AG08396 (cell line): ENCODE results near the gene PAEP.
"Not testable (repeated sequence)": the region's sequence is repeated elsewhere in the genome, so short reads cannot be mapped to it uniquely, and the experiment has no call there.

Experiments used
- DNase-seq: peaks from one replicate; pipeline ENCODE4 v3.0.0; 2012; ENCODE audit warnings: low spot score, mixed read lengths

Gene PAEP

GRCh38 chr9:135561391-135562234 is at the start of gene PAEP:
PAEP (plus strand) TSS chr9:135561756.
- DNase-seq: no peak

DNA sequence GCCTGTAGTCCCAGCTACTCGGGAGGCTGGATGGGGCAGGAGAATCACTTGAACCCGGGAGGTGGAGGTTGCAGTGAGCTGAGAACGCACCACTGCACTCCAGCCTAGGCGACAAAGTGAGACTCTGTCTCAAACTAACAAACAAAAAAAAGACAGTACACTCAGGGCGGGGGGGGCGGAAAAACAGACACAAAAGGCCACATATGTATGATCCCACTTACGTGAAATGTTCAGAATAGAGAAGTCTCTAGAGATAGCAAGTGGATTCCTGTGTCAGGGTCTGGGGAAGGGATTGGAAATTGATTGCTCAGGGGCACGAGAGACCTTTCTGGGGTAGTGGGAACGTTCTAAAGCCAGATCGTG is 49.3 kb upstream of the PAEP start:
- DNase-seq: no peak

DNA sequence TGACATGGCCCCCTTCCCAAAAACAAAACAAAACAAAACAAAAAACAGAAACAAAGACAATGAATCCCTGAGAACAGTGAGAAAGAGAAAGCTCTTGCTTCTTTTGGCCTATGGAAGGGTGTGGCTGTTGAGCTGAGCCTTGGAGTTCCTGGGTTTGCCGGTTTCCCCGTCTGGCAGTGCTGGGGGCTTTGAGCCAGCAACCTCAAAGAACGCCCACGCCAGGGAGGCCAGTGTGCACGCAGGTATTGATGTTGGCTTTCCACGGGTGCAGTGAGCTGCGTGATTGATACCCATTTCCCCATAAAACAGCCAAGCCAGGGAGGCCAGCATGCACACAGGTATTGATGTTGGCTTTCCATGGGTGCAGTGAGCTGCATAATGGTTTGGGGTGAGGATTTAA is 48.7 kb upstream of the PAEP start:
- DNase-seq: no peak

DNA sequence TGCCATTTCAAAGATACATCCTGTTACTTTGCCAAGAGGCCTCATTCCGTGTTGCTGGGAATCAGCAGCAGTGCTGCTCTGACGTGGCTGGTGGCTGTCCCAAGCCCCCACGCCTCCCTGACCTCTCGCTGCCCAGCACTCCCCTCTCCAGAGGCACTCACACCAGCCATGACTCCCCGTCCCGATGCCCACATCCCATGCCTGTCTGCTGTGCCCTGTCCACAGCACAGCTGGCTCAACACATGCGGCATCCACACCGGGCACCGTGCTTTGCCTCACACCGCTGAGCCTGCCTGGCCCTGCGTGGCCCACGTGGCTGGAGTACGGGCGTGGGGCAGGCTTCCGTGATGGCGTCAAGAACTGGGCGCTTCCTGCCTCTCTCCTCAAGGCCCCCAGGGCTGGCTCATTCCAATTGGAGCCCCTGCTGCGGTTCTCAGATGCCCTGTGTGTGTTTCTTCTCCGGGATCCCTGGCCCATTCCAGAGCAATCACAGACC is 48.2 kb upstream of the PAEP start:
- DNase-seq: no peak

DNA sequence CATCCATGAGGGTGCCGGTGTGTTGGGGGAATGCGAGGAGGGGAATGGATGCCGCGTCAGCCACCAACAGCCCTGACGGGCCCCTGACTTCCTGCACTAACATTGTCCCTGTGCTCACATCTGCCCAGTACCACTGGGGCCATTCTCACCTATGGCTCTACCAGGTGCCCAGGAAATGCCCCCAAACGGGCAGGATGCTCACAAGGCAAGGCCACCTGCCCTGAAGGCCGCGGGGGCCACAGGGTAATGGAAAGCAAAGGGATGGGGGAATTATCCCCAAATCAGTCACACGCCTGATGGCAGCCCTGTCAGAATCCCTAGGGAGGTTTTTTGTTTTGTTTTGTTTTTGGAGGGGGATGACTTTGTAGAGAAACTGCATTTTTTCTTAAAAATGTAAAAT is 47.6 kb upstream of the PAEP start:
- DNase-seq: not testable (repeated sequence)

DNA sequence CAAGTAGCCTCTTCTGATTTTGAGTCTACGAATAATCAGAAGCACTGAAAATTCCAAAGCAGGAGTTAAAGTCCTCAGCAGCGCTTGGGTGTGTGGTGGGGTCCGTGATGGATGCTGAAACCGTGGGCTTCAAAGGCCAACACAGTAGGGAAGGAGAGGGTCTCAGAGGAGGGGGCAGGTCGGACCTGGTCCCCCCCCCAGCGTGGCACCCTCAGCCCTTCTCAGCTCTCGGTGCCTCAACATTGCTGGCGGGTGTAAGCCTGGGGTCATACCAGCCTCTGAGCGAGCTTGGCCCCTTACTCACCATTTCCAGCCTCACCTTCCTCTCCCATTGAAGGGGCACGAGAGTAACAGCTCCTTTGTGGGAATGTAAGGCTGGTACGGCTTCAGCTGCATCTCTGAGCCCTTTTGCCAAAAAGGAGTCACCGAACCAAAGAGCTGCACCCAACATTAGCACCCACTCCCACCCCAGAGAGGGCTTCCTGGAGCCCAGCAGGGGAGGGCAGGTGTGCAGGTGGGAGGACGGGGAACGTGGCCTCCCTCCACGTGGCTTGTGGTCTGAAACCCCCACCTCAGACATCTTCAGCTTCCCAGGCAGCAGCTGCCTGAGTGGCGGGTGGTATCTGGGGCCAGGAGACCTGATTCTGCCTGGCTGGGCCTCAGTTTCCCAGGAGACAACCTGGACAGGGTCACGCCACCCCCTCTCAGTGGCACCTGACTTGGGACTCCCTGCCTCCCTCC is 47.0 kb upstream of the PAEP start:
- no peak for DNase-seq

- DNase-seq: no peak
Observed at GRCh38 chr9:135515083-135515951, 46.2 kb upstream of the PAEP start.

- DNase-seq: no peak
Observed at GRCh38 chr9:135516132-135516860, 45.3 kb upstream of the PAEP start.

DNA sequence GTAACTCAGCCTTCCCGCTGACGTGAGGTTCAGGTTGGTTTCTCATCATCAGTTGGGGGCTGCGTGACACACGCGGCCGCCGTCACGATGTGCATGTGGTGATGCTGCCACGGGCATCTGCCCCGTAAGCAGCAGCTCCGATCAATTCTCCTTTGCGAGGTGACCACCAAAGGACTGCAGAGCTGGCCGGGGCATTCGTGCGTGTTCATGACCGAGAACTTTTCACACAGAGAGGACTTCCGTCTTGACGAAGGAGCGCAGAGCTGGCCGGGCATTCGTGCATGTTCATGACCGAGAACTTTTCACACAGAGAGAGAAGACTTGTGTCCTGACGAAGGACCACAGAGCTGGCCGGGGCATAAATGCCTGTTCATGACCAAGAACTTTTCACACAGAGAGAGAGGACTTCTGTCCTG is 44.1 kb upstream of the PAEP start:
- no peak for DNase-seq

- DNase-seq: no peak
Observed at GRCh38 chr9:135519179-135519971, 42.2 kb upstream of the PAEP start.

GRCh38 chr9:135520916-135521607 is 40.5 kb upstream of the PAEP start, which contains the start of gene LCN1:
LCN1 (plus strand) TSS chr9:135521440; CDS start chr9:135521498, 58 bp downstream.
- no peak for DNase-seq

DNA sequence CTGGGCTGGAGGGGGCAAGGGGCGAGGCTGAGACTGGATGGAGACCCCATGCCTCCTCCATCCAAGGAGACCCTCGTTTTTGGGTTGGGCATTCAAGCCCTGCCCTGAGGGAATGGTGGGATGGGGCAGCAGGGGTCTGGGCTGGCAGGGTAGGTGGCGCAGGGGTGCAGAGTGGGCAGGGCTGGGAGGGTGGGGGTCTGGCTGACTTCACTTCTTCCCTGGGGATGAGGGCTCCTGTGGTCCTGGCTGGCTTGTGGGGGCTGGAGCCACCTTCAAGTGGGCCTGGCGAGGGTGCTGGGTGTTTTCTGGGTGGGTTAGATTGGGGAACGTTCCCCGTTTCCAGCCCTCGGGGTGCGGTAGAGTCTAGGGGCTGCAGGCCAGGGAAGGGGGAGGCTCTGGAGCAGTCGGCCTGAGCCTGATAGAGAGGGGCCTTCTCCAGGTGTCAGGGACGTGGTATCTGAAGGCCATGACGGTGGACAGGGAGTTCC is 39.9 kb upstream of the PAEP start:
- DNase-seq: no peak

DNA sequence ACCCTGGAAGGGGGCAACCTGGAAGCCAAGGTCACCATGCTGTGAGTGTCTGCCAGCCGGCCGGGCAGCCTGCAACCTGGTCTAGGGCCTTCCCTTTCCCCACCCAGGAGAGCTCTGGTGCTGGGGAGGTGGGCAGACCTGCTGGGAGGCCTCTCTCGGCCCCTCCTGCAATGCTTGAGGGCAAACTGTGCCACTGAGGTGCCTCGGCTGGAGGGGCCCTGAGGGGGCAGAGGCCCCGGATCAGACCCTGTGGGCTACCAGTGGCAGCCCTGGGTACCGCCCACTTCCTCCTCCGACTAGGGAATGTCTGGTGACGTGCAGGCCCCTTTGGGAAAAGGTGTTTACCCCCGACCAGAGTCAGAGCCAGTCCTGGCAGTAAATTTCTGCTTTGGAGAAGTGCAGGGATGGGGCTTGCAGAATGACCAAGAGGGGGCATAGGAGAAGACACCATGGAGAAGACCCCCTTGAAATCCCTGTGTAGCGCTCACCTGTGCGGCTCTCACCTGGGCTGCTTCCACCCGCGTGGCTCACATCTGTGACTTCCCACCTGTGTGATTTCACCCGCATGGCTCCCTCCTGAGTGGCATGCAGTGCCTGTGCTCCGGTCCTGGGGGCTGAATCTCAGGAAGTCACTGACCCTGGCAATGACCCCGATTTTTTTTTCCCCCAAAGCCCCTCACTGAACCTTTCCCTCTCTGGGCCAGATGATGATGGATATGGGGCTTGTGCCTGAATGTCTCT is 39.2 kb upstream of the PAEP start:
- DNase-seq: no peak

GRCh38 chr9:135522931-135523330 is 38.6 kb upstream of the PAEP start:
- DNase-seq: no peak

GRCh38 chr9:135523521-135524129 is 37.9 kb upstream of the PAEP start:
- no peak for DNase-seq

- DNase-seq: no peak
Observed at GRCh38 chr9:135524130-135524861, 37.3 kb upstream of the PAEP start.

DNA sequence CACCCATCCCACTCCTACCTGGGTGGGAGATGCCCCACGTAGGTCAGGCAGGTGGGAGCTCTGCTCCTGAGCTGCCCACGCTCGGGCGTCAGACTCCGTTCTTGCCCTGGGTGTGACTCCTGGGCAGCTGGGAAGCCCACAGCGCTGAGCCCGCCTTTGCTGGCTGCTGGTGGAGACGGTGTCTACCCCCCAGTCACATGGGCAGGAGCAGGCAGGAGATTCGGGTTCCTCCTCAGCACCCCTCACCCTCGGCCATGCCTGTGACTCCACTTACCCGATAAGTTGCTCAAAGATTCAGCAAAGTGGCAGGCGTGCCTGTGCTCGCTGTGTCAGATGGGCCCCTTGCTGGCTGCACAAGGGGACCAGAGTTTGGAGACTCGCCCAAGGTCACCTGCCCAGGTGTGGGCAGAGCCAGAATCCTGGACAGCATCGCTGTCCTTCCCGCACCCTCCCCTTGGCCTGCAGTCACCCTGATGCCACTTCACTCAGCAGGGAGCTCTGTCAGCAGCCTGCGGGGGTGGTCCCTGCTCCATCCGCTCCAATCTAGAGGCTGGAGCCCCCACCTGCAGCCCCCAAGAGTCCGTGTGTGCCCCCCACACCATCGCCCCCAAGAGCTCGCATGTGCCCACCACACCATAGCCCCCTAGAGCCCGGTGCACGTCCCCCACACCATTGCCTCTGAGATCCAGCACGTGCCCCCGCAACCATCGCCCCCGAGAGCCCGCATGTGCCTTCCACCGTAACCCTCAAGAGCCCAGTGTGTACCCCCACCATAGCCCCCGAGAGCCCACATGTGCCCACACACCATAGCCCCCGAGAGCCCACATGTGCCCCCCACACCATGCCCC is 36.1 kb upstream of the PAEP start:
- DNase-seq: no peak
